Measurements from ENCODE around the gene AFTPH.

GRCh38 chr2:64631771-64632170 lies 107.6 kb downstream of the AFTPH start:
- TF ChIP-seq, protein P1, sequence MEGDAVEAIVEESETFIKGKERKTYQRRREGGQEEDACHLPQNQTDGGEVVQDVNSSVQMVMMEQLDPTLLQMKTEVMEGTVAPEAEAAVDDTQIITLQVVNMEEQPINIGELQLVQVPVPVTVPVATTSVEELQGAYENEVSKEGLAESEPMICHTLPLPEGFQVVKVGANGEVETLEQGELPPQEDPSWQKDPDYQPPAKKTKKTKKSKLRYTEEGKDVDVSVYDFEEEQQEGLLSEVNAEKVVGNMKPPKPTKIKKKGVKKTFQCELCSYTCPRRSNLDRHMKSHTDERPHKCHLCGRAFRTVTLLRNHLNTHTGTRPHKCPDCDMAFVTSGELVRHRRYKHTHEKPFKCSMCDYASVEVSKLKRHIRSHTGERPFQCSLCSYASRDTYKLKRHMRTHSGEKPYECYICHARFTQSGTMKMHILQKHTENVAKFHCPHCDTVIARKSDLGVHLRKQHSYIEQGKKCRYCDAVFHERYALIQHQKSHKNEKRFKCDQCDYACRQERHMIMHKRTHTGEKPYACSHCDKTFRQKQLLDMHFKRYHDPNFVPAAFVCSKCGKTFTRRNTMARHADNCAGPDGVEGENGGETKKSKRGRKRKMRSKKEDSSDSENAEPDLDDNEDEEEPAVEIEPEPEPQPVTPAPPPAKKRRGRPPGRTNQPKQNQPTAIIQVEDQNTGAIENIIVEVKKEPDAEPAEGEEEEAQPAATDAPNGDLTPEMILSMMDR (IDR thresholded peaks at IDR 0.05): no peak
- no peak for TF ChIP-seq POLR2A (IDR thresholded peaks at IDR 0.05)
